AG09309 (cell line): Measurements from ENCODE around the gene SND1.

ENCODE experiments used
- DNase-seq: peaks from one replicate; pipeline ENCODE4 v3.0.0-alpha.2; 2010; ENCODE audit warnings: low read depth
- H3K4me3 ChIP-seq: 2 replicates; pipeline ENCODE4 v1.5.1; 2011; ENCODE audit warnings: mild to moderate bottlenecking, low read depth, low read length, moderate library complexity; ENCODE audit not compliant: control insufficient read depth
- TF ChIP-seq, protein P1 (sequence below): IDR thresholded peaks from 2 replicates; pipeline ENCODE4 v1.5.1; 2011; ENCODE audit warnings: mild to moderate bottlenecking, low read depth, low read length, inconsistent platforms; ENCODE audit not compliant: insufficient read depth, control insufficient read depth; ENCODE audit errors: missing control alignments

SND1 gene

DNA sequence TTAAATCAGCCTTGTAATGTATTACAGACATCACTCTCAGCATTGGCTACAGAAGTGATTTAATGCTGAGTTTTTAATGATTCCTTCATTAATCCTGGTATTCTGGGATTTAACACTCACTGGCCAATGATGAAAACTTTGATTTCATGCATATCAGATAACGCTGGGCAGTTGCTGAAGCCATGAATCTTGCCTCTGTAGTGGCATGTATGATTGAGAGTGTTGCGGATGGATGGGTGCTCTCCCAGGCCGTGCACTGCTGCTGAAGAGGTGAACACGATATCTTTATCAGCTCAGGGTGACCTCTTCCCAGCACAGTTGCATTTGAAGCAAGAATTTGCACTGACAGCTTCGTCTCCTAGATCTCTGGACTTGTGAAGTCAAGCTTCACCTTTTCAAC, 210.5 kb downstream of the SND1 start:
- TF ChIP-seq, protein P1, sequence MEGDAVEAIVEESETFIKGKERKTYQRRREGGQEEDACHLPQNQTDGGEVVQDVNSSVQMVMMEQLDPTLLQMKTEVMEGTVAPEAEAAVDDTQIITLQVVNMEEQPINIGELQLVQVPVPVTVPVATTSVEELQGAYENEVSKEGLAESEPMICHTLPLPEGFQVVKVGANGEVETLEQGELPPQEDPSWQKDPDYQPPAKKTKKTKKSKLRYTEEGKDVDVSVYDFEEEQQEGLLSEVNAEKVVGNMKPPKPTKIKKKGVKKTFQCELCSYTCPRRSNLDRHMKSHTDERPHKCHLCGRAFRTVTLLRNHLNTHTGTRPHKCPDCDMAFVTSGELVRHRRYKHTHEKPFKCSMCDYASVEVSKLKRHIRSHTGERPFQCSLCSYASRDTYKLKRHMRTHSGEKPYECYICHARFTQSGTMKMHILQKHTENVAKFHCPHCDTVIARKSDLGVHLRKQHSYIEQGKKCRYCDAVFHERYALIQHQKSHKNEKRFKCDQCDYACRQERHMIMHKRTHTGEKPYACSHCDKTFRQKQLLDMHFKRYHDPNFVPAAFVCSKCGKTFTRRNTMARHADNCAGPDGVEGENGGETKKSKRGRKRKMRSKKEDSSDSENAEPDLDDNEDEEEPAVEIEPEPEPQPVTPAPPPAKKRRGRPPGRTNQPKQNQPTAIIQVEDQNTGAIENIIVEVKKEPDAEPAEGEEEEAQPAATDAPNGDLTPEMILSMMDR: no peak
- DNase-seq: no peak
- H3K4me3 ChIP-seq: no peak overlapping the region

DNA sequence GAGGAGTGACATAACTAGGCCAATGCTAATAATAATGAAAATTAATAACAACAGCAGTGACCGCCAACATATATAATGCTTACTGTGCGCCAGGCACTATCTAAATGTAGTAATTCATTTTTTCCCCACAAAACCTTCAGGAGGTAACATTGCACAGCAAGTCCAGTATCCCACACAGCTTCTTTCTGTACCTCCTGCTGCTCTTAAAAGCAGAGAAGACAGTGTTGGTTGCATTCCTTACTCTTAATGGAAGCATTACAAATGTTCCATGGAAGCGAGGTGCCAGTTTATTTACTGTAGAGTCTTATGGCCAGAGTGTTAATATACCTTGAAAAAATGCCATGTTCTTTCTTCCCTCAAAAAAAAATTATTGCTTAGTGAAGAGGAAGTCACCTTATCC, 211.1 kb downstream of the SND1 start:
- TF ChIP-seq, protein P1: no peak
- DNase-seq: no peak

DNA sequence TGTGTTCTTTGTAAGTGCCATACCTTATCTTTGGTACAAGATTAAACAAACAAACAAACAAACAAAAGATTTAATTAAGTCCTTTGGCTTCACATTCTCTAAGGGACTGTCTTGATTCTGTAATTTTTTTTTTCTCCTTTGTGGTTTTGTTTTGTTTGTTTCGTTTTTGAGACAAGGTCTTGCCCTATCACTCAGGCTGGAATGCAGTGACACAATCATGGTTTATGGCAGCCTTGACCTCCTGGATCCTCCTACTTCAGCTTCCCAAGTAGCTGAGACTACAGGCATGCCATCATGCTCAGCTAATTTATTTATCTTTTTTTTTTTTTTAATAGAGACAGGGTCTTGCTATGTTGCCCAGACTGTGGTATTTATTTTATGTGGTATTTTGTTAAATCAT, 213.5 kb downstream of the SND1 start:
- TF ChIP-seq, protein P1: no peak
- H3K4me3 ChIP-seq: no peak overlapping the region
- peak; percentile 42 for DNase-seq

More for the DNA sequence above, 211.1 kb downstream of the SND1 start:
- no peak overlapping the region for H3K4me3 ChIP-seq

DNA sequence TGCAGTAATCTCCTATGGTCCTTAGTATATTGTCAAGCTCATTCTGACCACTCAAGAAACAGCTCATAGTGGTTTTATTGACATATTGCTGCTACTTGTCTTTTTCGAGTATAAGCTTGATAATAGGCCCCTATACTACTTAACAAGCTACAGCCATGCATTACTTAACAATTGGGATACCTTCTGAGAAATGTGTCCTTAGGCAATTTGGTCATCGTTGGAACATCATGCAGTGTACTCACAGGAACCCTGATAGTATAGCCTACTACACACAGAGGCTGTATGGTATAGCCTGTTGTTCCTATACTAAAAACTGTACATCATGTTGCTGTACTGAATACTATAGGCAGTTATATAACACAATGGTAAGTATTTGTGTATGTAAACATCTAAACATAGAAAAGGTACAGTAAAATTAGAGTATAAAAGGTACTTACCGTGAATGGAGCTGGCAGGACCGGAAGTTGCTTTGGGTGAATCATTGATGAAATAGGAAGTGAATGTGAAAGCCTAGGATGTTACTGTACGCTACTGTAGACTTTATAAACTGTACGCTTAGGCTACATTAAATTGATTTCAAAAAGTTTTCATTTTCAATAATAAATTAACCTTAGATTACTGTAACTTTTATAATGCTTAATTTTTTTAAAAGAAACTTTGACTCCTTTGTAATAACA, 218.4 kb downstream of the SND1 start:
- no peak overlapping the region for H3K4me3 ChIP-seq
- TF ChIP-seq, protein P1: no peak
- no peak for DNase-seq

DNA sequence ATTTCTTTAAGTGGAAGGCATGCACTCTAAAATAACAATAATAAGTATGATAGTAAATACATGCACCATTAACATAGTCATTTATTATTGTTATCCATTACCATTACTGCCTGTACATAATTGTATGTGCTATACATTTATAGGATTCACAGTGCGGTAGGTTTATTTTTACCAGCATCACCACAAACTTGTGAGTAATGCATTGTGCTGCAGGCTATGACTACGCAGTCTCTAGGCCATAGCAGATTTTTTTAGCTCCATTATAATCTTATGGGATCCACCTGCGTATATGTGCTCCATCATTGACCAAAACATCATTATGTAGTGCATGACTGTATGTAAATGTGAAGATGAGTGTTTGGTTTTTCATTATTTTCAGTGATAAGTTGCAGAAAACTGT, 219.2 kb downstream of the SND1 start:
- H3K4me3 ChIP-seq: no peak overlapping the region
- TF ChIP-seq, protein P1: no peak
- DNase-seq: no peak

DNA sequence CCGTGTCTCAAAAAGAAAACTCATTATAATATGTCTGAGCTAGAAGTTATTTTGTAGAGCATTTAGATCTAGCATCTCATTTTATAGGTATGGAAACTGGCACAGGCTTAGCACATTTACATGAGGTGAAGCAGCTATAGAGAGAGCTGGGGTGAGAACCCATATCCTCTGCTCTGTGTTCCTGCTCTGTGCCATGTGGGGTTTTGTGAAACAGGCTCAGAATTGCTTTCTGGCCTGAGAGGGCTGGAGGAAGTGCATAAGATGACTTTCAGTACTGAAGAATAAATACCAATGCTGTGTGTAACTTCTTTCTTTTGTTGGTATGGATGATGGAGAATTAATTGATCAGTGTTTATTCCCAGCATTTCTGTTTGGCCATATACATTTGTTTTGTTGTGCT, 220.1 kb downstream of the SND1 start:
- no peak overlapping the region for H3K4me3 ChIP-seq
- TF ChIP-seq, protein P1: no peak
- no peak for DNase-seq
